HepG2 (cell line): Measurements from ENCODE around the gene LPXN. TPM values are rescaled to one million over a fixed set of nuclear protein-coding genes. Genes with fewer than 3 reads are reported as not detected.

Source experiments
- ARID3A ChIP-seq: IDR thresholded peaks from 2 replicates; pipeline ENCODE4 v1.6.1; 2012; ENCODE audit warnings: low read depth, low read length, improper control_type of control experiment
- ARID4A ChIP-seq: sonication (generic); formaldehyde crosslinking; IDR thresholded peaks from 2 replicates; pipeline ENCODE4 v1.5.0; 2020; ENCODE audit warnings: mild to moderate bottlenecking, missing genetic modification reagents, borderline replicate concordance
- CENPBD1 ChIP-seq: sonication (generic); formaldehyde crosslinking; IDR thresholded peaks from 2 replicates; pipeline ENCODE4 v1.8.0; 2022; ENCODE audit warnings: missing genetic modification reagents, low read depth, mild to moderate bottlenecking, borderline replicate concordance
- CHD2 ChIP-seq: IDR thresholded peaks from 2 replicates; pipeline ENCODE4 v1.6.1; 2011; ENCODE audit warnings: low read depth, low read length, improper control_type of control experiment
- ETV6 ChIP-seq: sonication (generic); formaldehyde crosslinking; conservative IDR thresholded peaks from 2 replicates; pipeline ENCODE4 v1.4.0; 2020; ENCODE audit warnings: missing genetic modification reagents
- HOXA7 ChIP-seq: sonication (generic); formaldehyde crosslinking; IDR thresholded peaks from 2 replicates; pipeline ENCODE4 v1.8.1; 2022; ENCODE audit warnings: mild to moderate bottlenecking, missing genetic modification reagents, moderate library complexity
- MAFG ChIP-seq: sonication (generic); formaldehyde crosslinking; IDR thresholded peaks from 2 replicates; pipeline ENCODE4 v1.5.1; 2020; ENCODE audit warnings: mild to moderate bottlenecking, missing genetic modification reagents
- MED13 ChIP-seq: sonication (generic); formaldehyde crosslinking; IDR thresholded peaks from 2 replicates; pipeline ENCODE4 v1.5.0; 2020; ENCODE audit warnings: missing genetic modification reagents
- NFAT5 ChIP-seq: sonication (generic); formaldehyde crosslinking; IDR thresholded peaks from 2 replicates; pipeline ENCODE4 v1.4.0; 2020; ENCODE audit warnings: missing genetic modification reagents
- RARA ChIP-seq: IDR thresholded peaks from 2 replicates; pipeline ENCODE4 v1.6.1; 2016; ENCODE audit warnings: missing genetic modification reagents, missing compliant biosample characterization
- SRY ChIP-seq: sonication (generic); formaldehyde crosslinking; IDR thresholded peaks from 2 replicates; pipeline ENCODE4 v1.8.0; 2022; ENCODE audit warnings: mild to moderate bottlenecking, missing genetic modification reagents
- ZKSCAN5 ChIP-seq: sonication (generic); formaldehyde crosslinking; IDR thresholded peaks from 2 replicates; pipeline ENCODE4 v1.5.1; 2020; ENCODE audit warnings: mild to moderate bottlenecking, missing genetic modification reagents
- ZNF414 ChIP-seq: sonication (generic); formaldehyde crosslinking; IDR thresholded peaks from 2 replicates; pipeline ENCODE4 v1.5.0; 2020; ENCODE audit warnings: missing genetic modification reagents
- ZNF891 ChIP-seq: sonication (generic); formaldehyde crosslinking; IDR thresholded peaks from 2 replicates; pipeline ENCODE4 v1.5.0; 2020; ENCODE audit warnings: mild to moderate bottlenecking, missing genetic modification reagents
- polyA plus RNA-seq, 8 experiments: library from polyadenylated mRNA; depleted of rRNA in 3 of 8; stranded (reverse) in 7 of 8; unstranded in 1 of 8; fragments of >200 nt; fragmentation: Illumina TruSeq in 4 of 8; extraction: Trizol in 4 of 8; gene quantifications; 2 replicates each; pipeline versions ENCODE4 v1.2.1 to v1.2.3, GENCODE V29; 2011 to 2016; ENCODE audit warnings: low read depth in 4 of 8, missing spikeins in 1 of 8, mixed read lengths in 1 of 8; ENCODE audit not compliant: insufficient read depth in 1 of 8
- total RNA-seq, 5 experiments: library from RNA; depleted of rRNA; stranded (reverse); fragments of >200 nt; fragmentation: Illumina TruSeq; extraction: Trizol; gene quantifications; 2 replicates each; pipeline ENCODE4 v1.2.3, GENCODE V29; 2016; ENCODE audit warnings: low read depth in 1 of 5

LPXN gene
- total and polyA plus RNA-seq, 2 of the 13 experiments (the other 11 are each of a cell fraction or from before 2014, with no cell fraction given): 1.7 to 3.5 TPM

- no peak for TF ChIP-seq ZNF414 (CRISPR knock-in tag)
- TF ChIP-seq ZKSCAN5: no peak
- peak; percentile 94; the same call in 1 of the 2 replicates for TF ChIP-seq ARID4A (CRISPR knock-in tag)
- no peak for TF ChIP-seq ARID3A
- no peak for TF ChIP-seq SRY
- no peak for TF ChIP-seq MED13 (CRISPR knock-in tag)
- TF ChIP-seq MAFG (CRISPR knock-in tag): no peak
- TF ChIP-seq NFAT5: no peak
- TF ChIP-seq ZNF891 (CRISPR knock-in tag): peak; percentile 77; the same call in 1 of the 2 replicates
- TF ChIP-seq CENPBD1 (CRISPR knock-in tag): no peak
- TF ChIP-seq CHD2: no peak; the same call in 1 of the 2 replicates
- TF ChIP-seq HOXA7 (CRISPR knock-in tag): no peak
- no peak for TF ChIP-seq ETV6 (CRISPR knock-in tag)
- TF ChIP-seq RARA (CRISPR knock-in tag): peak; percentile 31; the same call in 1 of the 2 replicates
Observed at GRCh38 chr11:58579192-58580129, 3.8 kb upstream of the LPXN start (continued).
